ENCODE measurements around the gene NAALADL2. TPM values are rescaled to one million over a fixed set of nuclear protein-coding genes. Genes with fewer than 3 reads are reported as not detected.

NAALADL2 gene
- polyA plus RNA-seq, 3 donors, result not detected

DNA sequence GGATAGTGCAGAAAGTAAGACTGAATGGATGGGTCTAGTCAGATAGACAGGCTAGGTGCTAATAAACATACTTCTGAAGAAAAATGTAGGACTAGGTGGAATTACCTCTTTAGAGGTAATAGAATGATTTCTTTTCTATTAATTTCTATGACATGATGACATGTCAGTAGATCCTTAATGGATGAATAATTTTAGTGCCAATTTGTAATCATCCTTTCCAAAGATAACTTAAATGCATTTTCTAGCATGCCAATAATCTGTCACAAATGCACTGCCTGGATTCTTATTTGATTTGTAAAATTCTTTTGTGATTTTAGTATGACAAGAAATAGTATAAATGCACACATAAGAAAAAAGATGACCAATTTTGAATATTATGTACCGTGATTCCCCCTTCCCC is 356.7 kb downstream of the NAALADL2 start:
- intact Hi-C loops (cut with micrococcal nuclease), result no loop called here
- H4K20me1 ChIP-seq (ENCODE audit: insufficient read depth, low read length), result no peaks in the 10 kb centered on the region
- TF ChIP-seq, protein P1, sequence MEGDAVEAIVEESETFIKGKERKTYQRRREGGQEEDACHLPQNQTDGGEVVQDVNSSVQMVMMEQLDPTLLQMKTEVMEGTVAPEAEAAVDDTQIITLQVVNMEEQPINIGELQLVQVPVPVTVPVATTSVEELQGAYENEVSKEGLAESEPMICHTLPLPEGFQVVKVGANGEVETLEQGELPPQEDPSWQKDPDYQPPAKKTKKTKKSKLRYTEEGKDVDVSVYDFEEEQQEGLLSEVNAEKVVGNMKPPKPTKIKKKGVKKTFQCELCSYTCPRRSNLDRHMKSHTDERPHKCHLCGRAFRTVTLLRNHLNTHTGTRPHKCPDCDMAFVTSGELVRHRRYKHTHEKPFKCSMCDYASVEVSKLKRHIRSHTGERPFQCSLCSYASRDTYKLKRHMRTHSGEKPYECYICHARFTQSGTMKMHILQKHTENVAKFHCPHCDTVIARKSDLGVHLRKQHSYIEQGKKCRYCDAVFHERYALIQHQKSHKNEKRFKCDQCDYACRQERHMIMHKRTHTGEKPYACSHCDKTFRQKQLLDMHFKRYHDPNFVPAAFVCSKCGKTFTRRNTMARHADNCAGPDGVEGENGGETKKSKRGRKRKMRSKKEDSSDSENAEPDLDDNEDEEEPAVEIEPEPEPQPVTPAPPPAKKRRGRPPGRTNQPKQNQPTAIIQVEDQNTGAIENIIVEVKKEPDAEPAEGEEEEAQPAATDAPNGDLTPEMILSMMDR (IDR thresholded peaks at IDR 0.05), result no peak
- DNase-seq, result no peak
- no peak overlapping the region for H3K27ac Mint-ChIP-seq
- no peak overlapping the region for H3K4me3 Mint-ChIP-seq
- no peak overlapping the region for H2AFZ ChIP-seq (ENCODE audit: insufficient read depth, low read depth, low read length, poor library complexity, severe bottlenecking)
- no peaks in the 10 kb centered on the region for H3K27me3 ChIP-seq (ENCODE audit: control insufficient read depth in 2 of 2, insufficient read depth in 2 of 2, low read length in 2 of 2)
- no peaks in the 10 kb centered on the region for H3K27me3 Mint-ChIP-seq (ENCODE audit: low read depth in 3 of 3)
- H3K9me3 ChIP-seq (replicated peaks in 1 of 2; ENCODE audit: control insufficient read depth in 1 of 2, insufficient read depth in 1 of 2, low read length in 2 of 2), result peaks cover 0 to 3% of the 10 kb centered on the region in 2 donors
- H3K36me3 ChIP-seq (replicated peaks in 1 of 2; ENCODE audit: control insufficient read depth in 1 of 2, insufficient read depth in 2 of 2, low read length in 2 of 2), result no peaks in the 10 kb centered on the region
- peaks cover 0 to 8% (median 2%) of the 10 kb centered on the region in 7 donors for H3K9me3 Mint-ChIP-seq
- H3K4me2 ChIP-seq (replicated peaks; ENCODE audit: extremely low read depth, low read length, poor library complexity, severe bottlenecking), result no peak overlapping the region
- no peak overlapping the region for H3K27ac ChIP-seq (ENCODE audit: low read depth in 1 of 2, low read length in 2 of 2)
- no peaks in the 10 kb centered on the region for H3K4me1 Mint-ChIP-seq
- no CpG with 5 or more reads among the region's 1 CpG for WGBS (ENCODE audit: insufficient coverage)
- H3K36me3 Mint-ChIP-seq, result no peaks in the 10 kb centered on the region
- no peak overlapping the region for H3K4me3 ChIP-seq (replicated peaks in 1 of 3; ENCODE audit: low read depth in 2 of 3, low read length in 3 of 3)
- H3K4me1 ChIP-seq (ENCODE audit: control insufficient read depth in 1 of 2, insufficient read depth in 2 of 2, low read length in 2 of 2), result no peaks in the 10 kb centered on the region
- H3K79me2 ChIP-seq (ENCODE audit: insufficient read depth, low read length), result no peaks in the 10 kb centered on the region
- no peak overlapping the region for H3K9ac ChIP-seq (ENCODE audit: insufficient read depth, low read length, poor library complexity, severe bottlenecking)

DNA sequence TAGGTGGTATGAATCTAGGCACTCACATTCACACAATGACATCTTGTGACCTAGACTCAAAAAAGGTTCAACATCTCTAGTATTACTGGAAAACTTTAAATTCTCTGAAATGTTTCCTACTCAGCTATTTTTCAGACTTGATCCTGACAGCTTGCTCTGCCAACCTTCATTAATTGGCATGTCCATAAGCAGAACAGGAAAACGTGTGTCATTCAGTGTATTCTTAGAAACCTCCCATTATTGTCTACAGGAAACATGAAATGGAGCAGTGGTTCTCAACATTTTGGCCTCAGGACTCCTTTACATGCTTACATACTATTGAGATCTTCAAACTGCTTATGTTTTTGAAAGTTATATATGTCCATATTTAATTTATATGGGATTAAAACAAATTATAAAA is 363.2 kb downstream of the NAALADL2 start:
- no peak overlapping the region for H3K4me2 ChIP-seq (replicated peaks; ENCODE audit: extremely low read depth, low read length, poor library complexity, severe bottlenecking)

More for the DNA sequence above, 363.2 kb downstream of the NAALADL2 start:
- intact Hi-C loops (cut with micrococcal nuclease), result no loop called here
- Histone ChIP-seq H3K27me3 (ENCODE audit: control insufficient read depth in 2 of 2, insufficient read depth in 2 of 2, low read length in 2 of 2) (no peaks in the 10 kb centered on the region), H3K36me3 (replicated peaks in 1 of 2; ENCODE audit: control insufficient read depth in 1 of 2, insufficient read depth in 2 of 2, low read length in 2 of 2) (no peaks in the 10 kb centered on the region), H3K9me3 (replicated peaks in 1 of 2; ENCODE audit: control insufficient read depth in 1 of 2, insufficient read depth in 1 of 2, low read length in 2 of 2) (peaks cover 0 to 8% of the 10 kb centered on the region in 2 donors), H3K27ac (ENCODE audit: low read depth in 1 of 2, low read length in 2 of 2) (no peak overlapping the region), H3K9ac (ENCODE audit: insufficient read depth, low read length, poor library complexity, severe bottlenecking) (no peak overlapping the region), H3K4me1 (ENCODE audit: control insufficient read depth in 1 of 2, insufficient read depth in 2 of 2, low read length in 2 of 2) (no peaks in the 10 kb centered on the region), H3K4me3 (replicated peaks in 1 of 3; ENCODE audit: low read depth in 2 of 3, low read length in 3 of 3) (no peak overlapping the region), H2AFZ (ENCODE audit: insufficient read depth, low read depth, low read length, poor library complexity, severe bottlenecking) (no peak overlapping the region), H4K20me1 (ENCODE audit: insufficient read depth, low read length) (no peaks in the 10 kb centered on the region), H3K79me2 (ENCODE audit: insufficient read depth, low read length) (no peaks in the 10 kb centered on the region)
- Mint-ChIP-seq H3K4me1 (no peaks in the 10 kb centered on the region), H3K27me3 (ENCODE audit: low read depth in 3 of 3) (peaks cover 0 to 1% (median 0%) of the 10 kb centered on the region in 3 donors), H3K27ac (no peak overlapping the region), H3K36me3 (no peaks in the 10 kb centered on the region), H3K4me3 (no peak overlapping the region), H3K9me3 (peaks cover 0 to 6% (median 3%) of the 10 kb centered on the region in 7 donors)
- TF ChIP-seq, protein P1 (IDR thresholded peaks at IDR 0.05), result no peak
- DNase-seq, result no peak
- no CpG with 5 or more reads among the region's 1 CpG for WGBS (ENCODE audit: insufficient coverage)

Data from CD14-positive monocyte (primary cell).